BJ (cell line): Measurements from ENCODE around the gene SPAG16. TPM values are rescaled to one million over a fixed set of nuclear protein-coding genes. Genes with fewer than 3 reads are reported as not detected.

ENCODE experiments used
- CTCF ChIA-PET: fragments of 350-600 bp; formaldehyde crosslinking; extraction: SDS; loops from one replicate; lab custom pipeline; 2021; ENCODE audit warnings: antibody characterized with exemption, inconsistent platforms; lab: Yijun Ruan, JAX
- POLR2A ChIA-PET: fragments of 300-600 bp; sonication (Branson Sonifier 250); formaldehyde crosslinking; extraction: SDS; loops from one replicate; lab custom pipeline; 2021; ENCODE audit warnings: antibody characterized with exemption; lab: Charles Lee
- DNase-seq: peaks from one replicate; pipeline ENCODE4 v3.0.0-alpha.2; 2011; ENCODE audit warnings: low read depth
- H3K27me3 ChIP-seq: 2 replicates; pipeline ENCODE4 v1.6.0; 2011; ENCODE audit warnings: low read length; ENCODE audit not compliant: control insufficient read depth, insufficient read depth
- H3K36me3 ChIP-seq: 2 replicates; pipeline ENCODE4 v1.5.1; 2011; ENCODE audit warnings: low read length; ENCODE audit not compliant: control insufficient read depth, insufficient read depth
- H3K4me3 ChIP-seq: 2 replicates; pipeline ENCODE4 v1.5.1; 2011; ENCODE audit warnings: low read depth, mild to moderate bottlenecking, control low read depth, low read length
- CTCF ChIP-seq: IDR thresholded peaks from 2 replicates; pipeline ENCODE4 v1.5.1; 2011; ENCODE audit warnings: low read depth, mild to moderate bottlenecking, control low read depth, inconsistent platforms, low read length, moderate library complexity; ENCODE audit not compliant: insufficient read depth
- polyA plus RNA-seq: library from polyadenylated mRNA; depleted of rRNA; stranded (reverse); fragments of >200 nt; gene quantifications from 2 replicates; pipeline ENCODE4 v1.2.3, GENCODE V29; 2011

SPAG16 gene
- polyA plus RNA-seq, 1 experiment, result 11.0 TPM

- DNase-seq, result no peak
These were observed 791.2 kb downstream of the SPAG16 start for GRCh38 chr2:214075456-214075855.

GRCh38 chr2:214076527-214076926 is 792.3 kb downstream of the SPAG16 start:
- ChIA-PET CTCF (interaction anchor here (0.6 kb wide), 2 partner anchors 1106 to 1838 kb away, joined by 3 read pairs; no protein-coding TSS in a partner anchor), POLR2A (no interaction called here)
- H3K36me3 ChIP-seq, result no peaks in the 10 kb centered on the region
- no peak overlapping the region for H3K4me3 ChIP-seq
- TF ChIP-seq CTCF, result no peak
- peak; percentile 75 for DNase-seq
- H3K27me3 ChIP-seq, result no peaks in the 10 kb centered on the region

More at GRCh38 chr2:214075456-214075855, 791.2 kb downstream of the SPAG16 start:
- ChIA-PET CTCF (no interaction called here), POLR2A (no interaction called here)
- H3K36me3 ChIP-seq, result no peaks in the 10 kb centered on the region
- H3K4me3 ChIP-seq, result no peak overlapping the region
- no peaks in the 10 kb centered on the region for H3K27me3 ChIP-seq
- no peak for TF ChIP-seq CTCF

GRCh38 chr2:214077727-214078126 is 793.5 kb downstream of the SPAG16 start:
- POLR2A ChIA-PET, result no interaction called here
- DNase-seq, result no peak
- TF ChIP-seq CTCF, result no peak
- CTCF ChIA-PET, result no interaction called here
- no peaks in the 10 kb centered on the region for H3K36me3 ChIP-seq
- no peak overlapping the region for H3K4me3 ChIP-seq
- no peaks in the 10 kb centered on the region for H3K27me3 ChIP-seq

GRCh38 chr2:214079032-214079431 is 794.8 kb downstream of the SPAG16 start:
- Histone ChIP-seq H3K27me3 (no peaks in the 10 kb centered on the region), H3K4me3 (no peak overlapping the region), H3K36me3 (no peaks in the 10 kb centered on the region)
- POLR2A ChIA-PET, result no interaction called here
- TF ChIP-seq CTCF, result no peak
- CTCF ChIA-PET, result interaction anchor here (0.9 to 1.9 kb wide), 3 partner anchors 9 to 10 kb away, joined by 3 to 5 read pairs (median 3); no protein-coding TSS in a partner anchor
- no peak for DNase-seq

GRCh38 chr2:214088536-214088935 is 804.3 kb downstream of the SPAG16 start:
- ChIA-PET POLR2A (no interaction called here), CTCF (interaction anchor here (1.0 to 1.6 kb wide), 3 partner anchors 9 to 78 kb away, joined by 3 to 5 read pairs (median 3); no protein-coding TSS in a partner anchor)
- Histone ChIP-seq H3K27me3 (no peaks in the 10 kb centered on the region), H3K36me3 (no peaks in the 10 kb centered on the region), H3K4me3 (no peak overlapping the region)
- no peak for TF ChIP-seq CTCF
- no peak for DNase-seq
